GM21526 (cell line): ENCODE results near the gene IZUMO4.

ENCODE experiments used
- ATAC-seq: cut with Tn5 transposase; IDR thresholded peaks from one replicate; pipeline ENCODE4 v1.9.1; 2021; ENCODE audit warnings: moderate library complexity; ENCODE audit not compliant: unreplicated experiment, low FRiP score

IZUMO4 gene

GRCh38 chr19:2103045-2103707 lies 6.5 kb downstream of the IZUMO4 start:
- no peak for ATAC-seq

GRCh38 chr19:2108251-2109016 lies 11.7 kb downstream of the IZUMO4 start:
- no peak for ATAC-seq

- ATAC-seq, result no peak
Measured at GRCh38 chr19:2109046-2109864, 12.5 kb downstream of the IZUMO4 start.

GRCh38 chr19:2110822-2111221 lies 14.1 kb downstream of the IZUMO4 start:
- no peak for ATAC-seq

- no peak for ATAC-seq
Measured at GRCh38 chr19:2111425-2111824, 14.7 kb downstream of the IZUMO4 start.

GRCh38 chr19:2111886-2112285 lies 15.2 kb downstream of the IZUMO4 start:
- ATAC-seq, result no peak

GRCh38 chr19:2112516-2113320 lies 16.0 kb downstream of the IZUMO4 start:
- no peak for ATAC-seq

- no peak for ATAC-seq
Measured at GRCh38 chr19:2113439-2114211, 16.9 kb downstream of the IZUMO4 start.

- no peak for ATAC-seq
Measured at GRCh38 chr19:2114218-2114617, 17.5 kb downstream of the IZUMO4 start.

GRCh38 chr19:2114821-2115220 lies 18.1 kb downstream of the IZUMO4 start:
- ATAC-seq, result no peak

- ATAC-seq, result no peak
Measured at GRCh38 chr19:2115324-2115723, 18.6 kb downstream of the IZUMO4 start.

- no peak for ATAC-seq
Measured at GRCh38 chr19:2115911-2116426, 19.3 kb downstream of the IZUMO4 start.

- ATAC-seq, result no peak
Measured at GRCh38 chr19:2116507-2116906, 19.8 kb downstream of the IZUMO4 start.

- ATAC-seq, result no peak
Measured at GRCh38 chr19:2117215-2117960, 20.7 kb downstream of the IZUMO4 start.

- ATAC-seq, result no peak
Measured at GRCh38 chr19:2118438-2118837, 21.7 kb downstream of the IZUMO4 start.

- ATAC-seq, result no peak
Measured at GRCh38 chr19:2119921-2120785, 23.4 kb downstream of the IZUMO4 start.

GRCh38 chr19:2120821-2121220 lies 24.1 kb downstream of the IZUMO4 start:
- no peak for ATAC-seq
